DOHH2 (cell line): ENCODE data around the gene KCNAB3.

ENCODE experiments used
- CTCF ChIP-seq: fragments of 200-600 bp; sonication (generic); IDR thresholded peaks from one replicate; pipeline ENCODE4 v1.5.1; 2014; ENCODE audit warnings: antibody characterized with exemption, mild to moderate bottlenecking, low read depth, low read length; ENCODE audit not compliant: poor library complexity, severe bottlenecking
- EZH2phosphoT487 ChIP-seq: fragments of 200-600 bp; sonication (generic); IDR thresholded peaks from 2 replicates; pipeline ENCODE4 v1.6.1; 2017; ENCODE audit warnings: borderline replicate concordance, mild to moderate bottlenecking, antibody characterized with exemption, low read length, moderate library complexity, mixed read lengths

- TF ChIP-seq CTCF (no peak), EZH2phosphoT487 (no peak)
These were observed 26.2 kb downstream of the KCNAB3 start for GRCh38 chr17:7903154-7904103.
